IMR-90 (cell line): ENCODE measurements around the gene AUTS2. TPM values are rescaled to one million over a fixed set of nuclear protein-coding genes. Genes with fewer than 3 reads are reported as not detected.

Source experiments
- ATAC-seq: fragments of 200-7000 bp; cut with Tn5 transposase; 2 replicates; pipeline ENCODE4 v1.9.1; 2020; ENCODE audit warnings: low read depth, mild to moderate bottlenecking, moderate library complexity
- BruUV-seq: library from RNA; stranded (reverse); fragments of 400-500 nt; replicated peaks from 2 replicates; lab custom pipeline; 2021; lab: Mats Ljungman, UMichigan
- CTCF ChIA-PET: fragments of 300-600 bp; formaldehyde crosslinking; extraction: SDS; loops from one replicate; lab custom pipeline; 2021; ENCODE audit warnings: antibody characterized with exemption; lab: Yijun Ruan, JAX
- POLR2A ChIA-PET: fragments of 300-600 bp; sonication (Branson Sonifier 250); formaldehyde crosslinking; loops from one replicate; lab custom pipeline; 2022; ENCODE audit warnings: antibody characterized with exemption; ENCODE audit not compliant: unreplicated experiment; lab: Charles Lee
- DNase-seq: peaks from one replicate; pipeline ENCODE4 v3.0.0; 2013
- H2AFZ ChIP-seq: replicated peaks from 2 replicates; pipeline ENCODE3; 2013; ENCODE audit warnings: low read length, mild to moderate bottlenecking; ENCODE audit not compliant: poor library complexity
- H2AK5ac ChIP-seq: 2 replicates; pipeline ENCODE4 v1.6.1; 2013; ENCODE audit warnings: low read depth, low read length, inconsistent platforms
- H2AK9ac ChIP-seq: replicated peaks from 2 replicates; pipeline ENCODE3; 2013; ENCODE audit warnings: mild to moderate bottlenecking, low read depth, low read length, moderate library complexity; ENCODE audit not compliant: poor library complexity
- H2BK120ac ChIP-seq: 2 replicates; pipeline ENCODE4 v1.6.1; 2013; ENCODE audit warnings: low read depth, low read length, inconsistent platforms
- H2BK15ac ChIP-seq: 3 replicates; pipeline ENCODE4 v1.6.1; 2013; ENCODE audit warnings: low read depth, low read length, inconsistent platforms
- H2BK20ac ChIP-seq: 2 replicates; pipeline ENCODE4 v1.6.1; 2013; ENCODE audit warnings: low read depth, mild to moderate bottlenecking, inconsistent platforms, low read length, moderate library complexity
- H2BK5ac ChIP-seq: 2 replicates; pipeline ENCODE4 v1.6.1; 2013; ENCODE audit warnings: mild to moderate bottlenecking, low read depth, low read length, inconsistent platforms; ENCODE audit not compliant: poor library complexity, severe bottlenecking
- H3K14ac ChIP-seq: replicated peaks from 2 replicates; pipeline ENCODE4 v1.6.1; 2013; ENCODE audit warnings: low read depth, low read length, inconsistent platforms
- H3K18ac ChIP-seq: 2 replicates; pipeline ENCODE4 v1.6.1; 2013; ENCODE audit warnings: low read depth, low read length, control low read depth
- H3K23ac ChIP-seq: 2 replicates; pipeline ENCODE4 v1.6.1; 2013; ENCODE audit warnings: low read depth, low read length, inconsistent platforms
- H3K27ac ChIP-seq: 2 replicates; pipeline ENCODE4 v1.5.1; 2013; ENCODE audit warnings: mild to moderate bottlenecking, control low read depth, low read length; ENCODE audit not compliant: insufficient read depth
- H3K27me3 ChIP-seq: 2 replicates; pipeline ENCODE4 v1.6.1; 2013; ENCODE audit warnings: low read length; ENCODE audit not compliant: control insufficient read depth, insufficient read depth
- H3K36me3 ChIP-seq: 2 replicates; pipeline ENCODE4 v1.6.1; 2013; ENCODE audit warnings: low read length, mixed read lengths; ENCODE audit not compliant: control insufficient read depth, insufficient read depth
- H3K4ac ChIP-seq: 2 replicates; pipeline ENCODE4 v1.6.1; 2013; ENCODE audit warnings: low read depth, low read length, inconsistent platforms
- H3K4me1 ChIP-seq: 2 replicates; pipeline ENCODE4 v1.6.1; 2013; ENCODE audit warnings: low read length, mixed read lengths; ENCODE audit not compliant: control insufficient read depth, insufficient read depth
- H3K4me2 ChIP-seq: 2 replicates; pipeline ENCODE4 v1.6.1; 2013; ENCODE audit warnings: low read depth, mild to moderate bottlenecking, control low read depth, low read length, moderate library complexity
- H3K4me3 ChIP-seq: 2 replicates; pipeline ENCODE4 v1.5.1; 2013; ENCODE audit warnings: low read depth, mild to moderate bottlenecking, control low read depth, low read length, moderate library complexity; ENCODE audit not compliant: insufficient read depth
- H3K56ac ChIP-seq: 2 replicates; pipeline ENCODE4 v1.6.1; 2013; ENCODE audit warnings: low read length, inconsistent platforms; ENCODE audit not compliant: insufficient read depth; ENCODE audit errors: extremely low read depth
- H3K79me1 ChIP-seq, 2 experiments: 2 replicates each; pipeline ENCODE4 v1.6.1; 2013; ENCODE audit warnings: low read length in 2 of 2, inconsistent platforms in 1 of 2, low read depth in 1 of 2
- H3K9ac ChIP-seq: 2 replicates; pipeline ENCODE4 v1.6.1; 2013; ENCODE audit warnings: low read depth, low read length, control low read depth
- H3K9me1 ChIP-seq: 2 replicates; pipeline ENCODE4 v1.6.1; 2013; ENCODE audit warnings: low read length, inconsistent platforms; ENCODE audit not compliant: insufficient read depth
- H3K9me3 ChIP-seq: 2 replicates; pipeline ENCODE4 v1.6.1; 2013; ENCODE audit warnings: low read length; ENCODE audit not compliant: control insufficient read depth, insufficient read depth
- H4K20me1 ChIP-seq: 2 replicates; pipeline ENCODE4 v1.6.1; 2013; ENCODE audit warnings: low read length, inconsistent platforms; ENCODE audit not compliant: insufficient read depth
- H4K5ac ChIP-seq: 2 replicates; pipeline ENCODE4 v1.6.1; 2013; ENCODE audit warnings: mild to moderate bottlenecking, low read depth, low read length, control low read depth
- H4K8ac ChIP-seq, 2 experiments: 2 replicates each; pipeline ENCODE4 v1.6.1; 2013; ENCODE audit warnings: low read depth in 2 of 2, low read length in 2 of 2, control low read depth in 1 of 2, inconsistent platforms in 1 of 2
- H4K91ac ChIP-seq: 2 replicates; pipeline ENCODE4 v1.6.1; 2013; ENCODE audit warnings: low read depth, low read length, inconsistent platforms; ENCODE audit not compliant: insufficient read depth
- CEBPB ChIP-seq: IDR thresholded peaks from 2 replicates; pipeline ENCODE4 v1.6.1; 2012; ENCODE audit warnings: low read depth, low read length, improper control_type of control experiment
- WGBS, 2 experiments: methylation state at CpG; one replicate each; pipeline versions ENCODE4 v1.1.5 to v1.1.7; 2013; ENCODE audit warnings: missing lambda C conversion rate in 2 of 2; ENCODE audit not compliant: insufficient read length in 1 of 2; ENCODE audit errors: extremely low coverage in 2 of 2; 5-methylcytosine and 5-hydroxymethylcytosine counted together
- dilution Hi-C: fragments of 300-500 bp; cut with HindIII; formaldehyde crosslinking; loops from one replicate; pipeline ENCODE4 v1.14.3; 2018; ENCODE audit warnings: low sequenced_read_pairs; ENCODE audit not compliant: unreplicated experiment
- in situ Hi-C: fragments of 300-500 bp; cut with MboI; formaldehyde crosslinking; loops from 3 replicates; pipeline ENCODE4 v1.14.3; 2019; ENCODE audit warnings: low sequenced_read_pairs, inconsistent platforms, mixed read lengths
- intact Hi-C: fragments of 100-400 bp; cut with micrococcal nuclease; formaldehyde crosslinking; loops from 2 replicates; pipeline ENCODE4 v1.10.0; 2022
- polyA plus RNA-seq, 3 experiments: library from polyadenylated mRNA; depleted of rRNA; stranded (reverse); fragments of >200 nt; gene quantifications; 2 replicates each; pipeline ENCODE4 v1.2.3, GENCODE V29; 2012; ENCODE audit warnings: low replicate concordance in 1 of 3
- total RNA-seq: library from RNA; depleted of rRNA; stranded (reverse); fragments of >200 nt; gene quantifications from 2 replicates; pipeline ENCODE4 v1.2.3, GENCODE V29; 2012
- TF ChIP-seq, protein P1 (sequence below): conservative IDR thresholded peaks from 2 replicates; pipeline ENCODE4 v1.5.1; 2012; ENCODE audit warnings: mild to moderate bottlenecking, low read depth, low read length, improper control_type of control experiment

The AUTS2 gene
- total and polyA plus RNA-seq, 2 of the 4 experiments (the other 2 are of a cell fraction): 0.90 to 3.0 TPM

GRCh38 chr7:69957661-69958060 lies 359.4 kb downstream of the AUTS2 start:
- no peaks in the 10 kb centered on the region for H3K27me3 ChIP-seq
- no peak overlapping the region for H4K5ac ChIP-seq
- DNase-seq: no peak
- no peak overlapping the region for H3K18ac ChIP-seq
- H3K4ac ChIP-seq: no peak overlapping the region
- BruUV-seq: no TSS peak
- no peak overlapping the region for H3K4me2 ChIP-seq
- dilution Hi-C loops (no loop called here), in situ Hi-C loops (no loop called here), intact Hi-C loops (no loop called here)
- H3K9me1 ChIP-seq: no peaks in the 10 kb centered on the region
- no peak overlapping the region for H2BK120ac ChIP-seq
- H3K9ac ChIP-seq: no peak overlapping the region
- no peaks in the 10 kb centered on the region for H4K20me1 ChIP-seq
- H4K8ac ChIP-seq: no peak overlapping the region
- H2AK9ac ChIP-seq: no peak overlapping the region
- no peak overlapping the region for H2AFZ ChIP-seq
- TF ChIP-seq, protein P1, sequence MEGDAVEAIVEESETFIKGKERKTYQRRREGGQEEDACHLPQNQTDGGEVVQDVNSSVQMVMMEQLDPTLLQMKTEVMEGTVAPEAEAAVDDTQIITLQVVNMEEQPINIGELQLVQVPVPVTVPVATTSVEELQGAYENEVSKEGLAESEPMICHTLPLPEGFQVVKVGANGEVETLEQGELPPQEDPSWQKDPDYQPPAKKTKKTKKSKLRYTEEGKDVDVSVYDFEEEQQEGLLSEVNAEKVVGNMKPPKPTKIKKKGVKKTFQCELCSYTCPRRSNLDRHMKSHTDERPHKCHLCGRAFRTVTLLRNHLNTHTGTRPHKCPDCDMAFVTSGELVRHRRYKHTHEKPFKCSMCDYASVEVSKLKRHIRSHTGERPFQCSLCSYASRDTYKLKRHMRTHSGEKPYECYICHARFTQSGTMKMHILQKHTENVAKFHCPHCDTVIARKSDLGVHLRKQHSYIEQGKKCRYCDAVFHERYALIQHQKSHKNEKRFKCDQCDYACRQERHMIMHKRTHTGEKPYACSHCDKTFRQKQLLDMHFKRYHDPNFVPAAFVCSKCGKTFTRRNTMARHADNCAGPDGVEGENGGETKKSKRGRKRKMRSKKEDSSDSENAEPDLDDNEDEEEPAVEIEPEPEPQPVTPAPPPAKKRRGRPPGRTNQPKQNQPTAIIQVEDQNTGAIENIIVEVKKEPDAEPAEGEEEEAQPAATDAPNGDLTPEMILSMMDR: no peak
- TF ChIP-seq CEBPB: no peak
- no peak overlapping the region for H3K27ac ChIP-seq
- no peak overlapping the region for H3K14ac ChIP-seq
- H4K91ac ChIP-seq: no peak overlapping the region
- H3K23ac ChIP-seq: no peak overlapping the region
- no peaks in the 10 kb centered on the region for H3K79me1 ChIP-seq
- H3K36me3 ChIP-seq: no peaks in the 10 kb centered on the region
- no peak overlapping the region for H3K56ac ChIP-seq
- ChIA-PET POLR2A (no interaction called here), CTCF (no interaction called here)
- H2BK20ac ChIP-seq: no peak overlapping the region
- no peak overlapping the region for H2BK5ac ChIP-seq
- WGBS, 2 experiments: no CpG with 5 or more reads among the region's 2 CpGs
- H3K4me3 ChIP-seq: no peak overlapping the region
- no peak for ATAC-seq
- no peaks in the 10 kb centered on the region for H3K4me1 ChIP-seq
- no peak overlapping the region for H2AK5ac ChIP-seq
- no peak overlapping the region for H2BK15ac ChIP-seq
- H3K9me3 ChIP-seq: no peaks in the 10 kb centered on the region
